RWPE2 (cell line): ENCODE results near the gene NEK7.
A peak's percentile ranks its signal among the peaks of the same experiment; 100 is the strongest.

Experiments
- ATAC-seq: fragments of 200-7000 bp; cut with Tn5 transposase; 3 replicates; pipeline ENCODE4 v1.9.1; 2021; ENCODE audit warnings: low read depth
- DNase-seq: peaks from one replicate; pipeline ENCODE4 v3.0.0-alpha.2; 2020; ENCODE audit warnings: low spot score
- H3K27ac ChIP-seq: fragments of 450-650 bp; 2 replicates; pipeline ENCODE4 v1.5.1; 2017; ENCODE audit warnings: mild to moderate bottlenecking; ENCODE audit not compliant: poor library complexity, severe bottlenecking
- H3K27me3 ChIP-seq: fragments of 250-450 bp; sonication (Bioruptor Pico); 2 replicates; pipeline ENCODE4 v1.5.1; 2021; ENCODE audit warnings: mild to moderate bottlenecking, moderate library complexity; ENCODE audit not compliant: insufficient read depth, poor library complexity, severe bottlenecking
- H3K36me3 ChIP-seq: fragments of 250-450 bp; sonication (Bioruptor Pico); 2 replicates; pipeline ENCODE4 v1.5.1; 2020; ENCODE audit warnings: low read depth, mild to moderate bottlenecking, moderate library complexity
- H3K4me1 ChIP-seq: fragments of 250-450 bp; sonication (Bioruptor Pico); 2 replicates; pipeline ENCODE4 v1.5.1; 2021; ENCODE audit warnings: mild to moderate bottlenecking, moderate library complexity; ENCODE audit not compliant: insufficient read depth, poor library complexity, severe bottlenecking
- H3K4me3 ChIP-seq: fragments of 250-450 bp; sonication (Bioruptor Pico); 2 replicates; pipeline ENCODE4 v1.5.1; 2021; ENCODE audit warnings: mild to moderate bottlenecking, moderate library complexity; ENCODE audit not compliant: severe bottlenecking
- H3K9me3 ChIP-seq: fragments of 250-450 bp; sonication (Bioruptor Pico); 2 replicates; pipeline ENCODE4 v1.5.1; 2021; ENCODE audit warnings: mild to moderate bottlenecking, moderate library complexity; ENCODE audit not compliant: severe bottlenecking
- TF ChIP-seq, protein P1 (sequence below): fragments of 450-650 bp; IDR thresholded peaks from one replicate; pipeline ENCODE4 v1.5.1; 2017; ENCODE audit warnings: mild to moderate bottlenecking, moderate library complexity; ENCODE audit not compliant: poor library complexity, severe bottlenecking

NEK7 gene

DNA sequence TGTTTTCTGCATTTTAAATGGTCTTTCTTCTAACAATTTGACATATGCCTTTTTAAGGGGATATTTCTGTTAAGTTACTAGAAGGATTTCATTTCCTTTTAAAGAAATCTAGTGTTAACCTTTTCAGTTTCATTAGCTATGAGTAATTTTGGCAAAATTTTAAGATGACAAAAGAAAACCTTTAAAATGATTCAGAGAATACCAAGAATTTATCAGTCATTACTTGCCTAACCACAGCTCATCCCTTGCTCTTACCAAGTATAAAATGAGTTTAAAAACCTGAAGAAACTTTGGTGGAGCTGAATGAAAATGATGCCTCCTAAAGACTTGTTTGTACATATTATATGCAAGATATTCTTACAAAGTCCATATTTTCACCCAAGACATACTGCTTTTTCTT is 101.7 kb downstream of the NEK7 start:
- peak overlapping the region; percentile 96 for H3K27ac ChIP-seq
- TF ChIP-seq, protein P1, sequence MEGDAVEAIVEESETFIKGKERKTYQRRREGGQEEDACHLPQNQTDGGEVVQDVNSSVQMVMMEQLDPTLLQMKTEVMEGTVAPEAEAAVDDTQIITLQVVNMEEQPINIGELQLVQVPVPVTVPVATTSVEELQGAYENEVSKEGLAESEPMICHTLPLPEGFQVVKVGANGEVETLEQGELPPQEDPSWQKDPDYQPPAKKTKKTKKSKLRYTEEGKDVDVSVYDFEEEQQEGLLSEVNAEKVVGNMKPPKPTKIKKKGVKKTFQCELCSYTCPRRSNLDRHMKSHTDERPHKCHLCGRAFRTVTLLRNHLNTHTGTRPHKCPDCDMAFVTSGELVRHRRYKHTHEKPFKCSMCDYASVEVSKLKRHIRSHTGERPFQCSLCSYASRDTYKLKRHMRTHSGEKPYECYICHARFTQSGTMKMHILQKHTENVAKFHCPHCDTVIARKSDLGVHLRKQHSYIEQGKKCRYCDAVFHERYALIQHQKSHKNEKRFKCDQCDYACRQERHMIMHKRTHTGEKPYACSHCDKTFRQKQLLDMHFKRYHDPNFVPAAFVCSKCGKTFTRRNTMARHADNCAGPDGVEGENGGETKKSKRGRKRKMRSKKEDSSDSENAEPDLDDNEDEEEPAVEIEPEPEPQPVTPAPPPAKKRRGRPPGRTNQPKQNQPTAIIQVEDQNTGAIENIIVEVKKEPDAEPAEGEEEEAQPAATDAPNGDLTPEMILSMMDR: no peak
- H3K36me3 ChIP-seq: peaks cover 11% of the 10 kb centered on the region; the same call in 1 of the 2 replicates
- ATAC-seq (peak; percentile 74), DNase-seq (no peak)
- no peak overlapping the region for H3K4me3 ChIP-seq
- H3K4me1 ChIP-seq: peaks cover 37% of the 10 kb centered on the region
- H3K9me3 ChIP-seq: no peaks in the 10 kb centered on the region
- H3K27me3 ChIP-seq: no peaks in the 10 kb centered on the region

- Histone ChIP-seq H3K4me1 (peaks cover 29% of the 10 kb centered on the region), H3K27ac (peak overlapping the region; percentile 96), H3K36me3 (peaks cover 6% of the 10 kb centered on the region; the same call in 1 of the 2 replicates), H3K9me3 (no peaks in the 10 kb centered on the region), H3K4me3 (no peak overlapping the region), H3K27me3 (no peaks in the 10 kb centered on the region)
- no peak for DNase-seq
- TF ChIP-seq, protein P1: no peak
- ATAC-seq: no peak
Measured at GRCh38 chr1:198259333-198260074, 102.7 kb downstream of the NEK7 start.

GRCh38 chr1:198261886-198262285 is 105.1 kb downstream of the NEK7 start:
- Histone ChIP-seq H3K4me1 (peaks cover 29% of the 10 kb centered on the region), H3K27ac (no peak overlapping the region), H3K36me3 (peaks cover 6% of the 10 kb centered on the region; the same call in 1 of the 2 replicates), H3K4me3 (no peak overlapping the region), H3K9me3 (no peaks in the 10 kb centered on the region), H3K27me3 (no peaks in the 10 kb centered on the region)
- DNase-seq (no peak), ATAC-seq (no peak)
- TF ChIP-seq, protein P1: no peak

GRCh38 chr1:198263186-198263585 is 106.4 kb downstream of the NEK7 start:
- Histone ChIP-seq H3K4me1 (peaks cover 26% of the 10 kb centered on the region), H3K36me3 (no peaks in the 10 kb centered on the region), H3K4me3 (no peak overlapping the region), H3K27me3 (no peaks in the 10 kb centered on the region), H3K27ac (no peak overlapping the region), H3K9me3 (no peaks in the 10 kb centered on the region)
- ATAC-seq (no peak), DNase-seq (no peak)
- TF ChIP-seq, protein P1: no peak

GRCh38 chr1:198264282-198264681 is 107.5 kb downstream of the NEK7 start:
- H3K4me3 ChIP-seq: no peak overlapping the region
- no peaks in the 10 kb centered on the region for H3K27me3 ChIP-seq
- TF ChIP-seq, protein P1: no peak
- no peak overlapping the region for H3K27ac ChIP-seq
- H3K4me1 ChIP-seq: peaks cover 26% of the 10 kb centered on the region
- ATAC-seq (no peak), DNase-seq (no peak)
- H3K36me3 ChIP-seq: no peaks in the 10 kb centered on the region; the same call in 1 of the 2 replicates
- no peaks in the 10 kb centered on the region for H3K9me3 ChIP-seq
